A204.1 (cell line): ENCODE results near the gene PAXIP1.
"Not testable (repeated sequence)": the region's sequence is repeated elsewhere in the genome, so short reads cannot be mapped to it uniquely, and the experiment has no call there.

ENCODE experiments used
- FAIRE-seq: peaks from 2 replicates; lab custom pipeline; 2012; peaks lifted over from hg19 to GRCh38; lab: Jason Lieb, UNC

Gene PAXIP1

DNA sequence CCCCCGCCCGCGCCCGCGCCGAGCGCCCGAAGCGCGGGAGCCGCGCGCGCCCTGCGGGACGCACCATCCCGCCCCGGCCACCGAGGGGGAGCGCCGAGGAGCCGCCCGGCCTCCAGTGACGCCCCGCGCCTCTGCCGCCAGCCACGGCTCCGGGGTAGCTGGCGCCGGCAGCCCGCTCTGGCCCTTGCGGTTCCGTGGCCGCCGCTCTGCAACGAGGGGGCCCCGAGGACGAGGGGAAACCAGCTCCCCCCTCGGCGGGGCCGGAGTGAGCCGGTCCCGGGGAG, at the start of gene PAXIP1:
Gene PAXIP1 (minus strand): TSS at position 33 of the 284 bp plus-strand sequence. CDS start 195 bp downstream, outside the sequence.
- FAIRE-seq, result no peak

DNA sequence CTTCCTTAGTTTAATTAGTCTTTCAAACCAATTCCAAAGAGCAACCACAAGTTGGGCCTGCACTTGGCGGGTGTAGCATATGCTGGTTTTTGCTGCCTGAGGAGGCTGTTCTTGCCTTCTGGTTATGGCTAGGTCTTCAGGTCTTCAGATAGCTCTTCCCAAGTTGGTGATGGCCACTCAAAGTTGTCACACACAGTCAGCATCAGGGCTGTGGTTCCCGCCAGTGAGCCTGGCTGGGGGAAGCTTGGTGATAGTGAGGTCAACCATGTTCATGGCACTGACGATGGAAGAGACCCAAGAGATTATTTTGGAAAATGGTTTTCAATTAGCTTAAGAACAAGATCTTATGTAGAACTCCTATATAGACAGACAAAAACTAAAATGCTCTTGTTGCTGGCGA, 48.4 kb upstream of the PAXIP1 start:
- no peak for FAIRE-seq

GRCh38 chr7:155048006-155048405, 45.1 kb upstream of the PAXIP1 start:
- no peak for FAIRE-seq

DNA sequence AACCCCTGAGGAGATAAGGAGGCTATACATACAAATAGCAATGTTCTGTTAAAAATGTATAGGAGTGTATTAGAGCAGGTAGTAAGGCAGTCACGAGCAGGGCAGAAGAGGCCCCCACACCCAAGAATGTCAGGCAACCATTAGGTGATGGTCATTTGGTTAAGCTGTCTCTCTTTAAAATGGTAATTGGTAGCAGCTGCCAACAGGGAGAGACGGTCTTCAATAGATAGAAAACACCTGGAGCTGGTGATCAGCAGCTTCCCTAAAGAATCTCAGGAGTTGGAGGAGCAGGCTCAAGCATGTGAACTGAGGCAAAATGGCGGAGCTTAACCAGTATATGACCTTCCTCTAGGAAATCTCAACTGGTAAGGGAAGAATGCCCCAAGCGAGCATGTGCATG, 40.8 kb upstream of the PAXIP1 start:
- no peak for FAIRE-seq

DNA sequence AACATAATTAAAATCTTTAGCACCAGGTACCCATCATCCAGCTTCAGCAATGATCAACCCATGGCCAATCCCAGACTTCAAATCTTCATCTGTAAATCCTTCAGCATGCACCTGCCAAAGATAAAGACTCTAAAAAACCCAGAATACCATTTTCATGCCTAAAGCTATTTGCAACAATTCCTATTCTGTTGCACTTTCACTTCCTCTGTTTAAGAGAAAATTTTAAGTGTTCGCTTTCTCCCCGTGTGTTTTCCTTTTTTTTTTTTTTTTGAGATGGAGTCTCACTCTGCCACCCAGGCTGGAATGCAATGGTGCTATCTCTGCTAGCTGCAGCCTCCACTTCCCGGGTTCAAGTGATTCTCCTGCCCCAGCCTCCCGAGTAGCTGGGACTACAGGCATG, 35.4 kb upstream of the PAXIP1 start:
- FAIRE-seq, result no peak

GRCh38 chr7:155034495-155034894, 31.6 kb upstream of the PAXIP1 start:
- not testable (repeated sequence) for FAIRE-seq

GRCh38 chr7:155032978-155033377, 30.1 kb upstream of the PAXIP1 start:
- no peak for FAIRE-seq

GRCh38 chr7:155027879-155028278, 25.0 kb upstream of the PAXIP1 start:
- no peak for FAIRE-seq

GRCh38 chr7:155021699-155022145, 18.8 kb upstream of the PAXIP1 start:
- FAIRE-seq, result no peak

GRCh38 chr7:155020996-155021395, 18.1 kb upstream of the PAXIP1 start:
- FAIRE-seq, result no peak

DNA sequence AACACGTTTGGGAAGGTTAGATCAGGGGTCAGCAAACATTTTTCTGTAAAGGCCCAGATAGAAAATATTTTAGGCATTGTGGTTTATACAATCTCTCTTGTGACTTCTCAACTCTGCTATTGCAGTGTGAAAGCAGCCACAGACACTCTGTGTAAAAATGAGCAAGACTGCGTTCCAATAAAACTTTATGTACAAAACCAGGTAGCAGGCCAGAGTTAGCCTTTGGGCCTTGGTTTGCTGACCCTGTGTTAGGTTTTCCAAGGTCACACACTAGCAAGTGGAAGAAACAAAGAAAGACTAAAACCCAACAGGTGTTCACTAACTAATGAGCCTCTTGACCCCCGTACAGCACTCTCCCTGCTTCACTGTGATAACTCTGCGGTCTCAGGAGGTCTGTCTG, 14.9 kb upstream of the PAXIP1 start:
- FAIRE-seq, result no peak

DNA sequence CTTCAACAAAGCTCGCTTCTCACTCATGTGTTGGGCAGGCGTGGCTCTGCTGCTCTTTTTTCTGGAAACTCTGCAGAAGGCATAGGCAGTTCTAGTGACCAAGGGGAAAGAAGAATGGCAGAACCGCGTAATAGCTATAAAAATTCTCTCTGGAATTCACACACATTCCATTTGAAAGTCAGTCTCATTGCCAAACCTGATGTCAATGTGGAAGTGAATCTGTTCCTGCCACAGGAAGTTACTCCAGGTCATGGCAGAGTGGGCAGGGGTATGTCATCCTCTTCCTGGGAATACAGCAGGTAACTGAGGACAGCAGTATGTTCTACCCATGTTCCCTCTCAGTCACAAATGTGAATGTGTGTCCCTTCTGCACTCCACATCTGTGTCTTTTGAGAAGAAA, 8.2 kb upstream of the PAXIP1 start:
- FAIRE-seq, result no peak

DNA sequence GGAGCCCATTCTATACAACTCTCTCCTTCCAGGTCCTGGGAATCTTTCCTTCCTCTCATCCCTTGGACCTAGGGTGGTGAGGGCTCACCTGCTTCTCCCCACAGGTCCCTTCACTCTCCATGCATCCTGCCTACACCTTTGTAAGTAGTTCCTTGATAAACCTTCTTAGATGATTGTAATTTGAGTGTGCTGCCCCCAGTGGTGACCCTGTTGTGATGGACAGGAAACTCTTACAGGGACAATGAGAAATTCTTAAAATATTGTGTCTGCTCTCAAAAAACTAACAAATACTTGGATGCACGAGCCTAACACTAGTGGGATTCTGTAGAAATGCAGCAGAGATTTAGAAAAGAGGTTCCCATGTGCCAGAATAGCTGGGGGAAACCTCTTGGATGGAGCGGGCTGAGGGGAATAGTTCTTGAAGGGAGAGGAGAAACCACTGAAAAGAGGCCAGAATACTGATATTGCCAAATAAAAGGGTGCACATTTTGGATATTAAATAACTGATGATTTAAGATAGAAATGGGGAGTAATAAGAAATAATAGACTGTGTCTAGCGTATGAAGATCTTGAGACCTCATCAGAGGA, 6.7 kb upstream of the PAXIP1 start:
- FAIRE-seq, result no peak

GRCh38 chr7:155007947-155008346, 5.0 kb upstream of the PAXIP1 start:
- FAIRE-seq, result no peak

GRCh38 chr7:155003376-155004214, 671 bp upstream of the PAXIP1 start:
- no peak for FAIRE-seq

GRCh38 chr7:155002411-155003091, 373 bp downstream of the PAXIP1 start:
- no peak for FAIRE-seq

DNA sequence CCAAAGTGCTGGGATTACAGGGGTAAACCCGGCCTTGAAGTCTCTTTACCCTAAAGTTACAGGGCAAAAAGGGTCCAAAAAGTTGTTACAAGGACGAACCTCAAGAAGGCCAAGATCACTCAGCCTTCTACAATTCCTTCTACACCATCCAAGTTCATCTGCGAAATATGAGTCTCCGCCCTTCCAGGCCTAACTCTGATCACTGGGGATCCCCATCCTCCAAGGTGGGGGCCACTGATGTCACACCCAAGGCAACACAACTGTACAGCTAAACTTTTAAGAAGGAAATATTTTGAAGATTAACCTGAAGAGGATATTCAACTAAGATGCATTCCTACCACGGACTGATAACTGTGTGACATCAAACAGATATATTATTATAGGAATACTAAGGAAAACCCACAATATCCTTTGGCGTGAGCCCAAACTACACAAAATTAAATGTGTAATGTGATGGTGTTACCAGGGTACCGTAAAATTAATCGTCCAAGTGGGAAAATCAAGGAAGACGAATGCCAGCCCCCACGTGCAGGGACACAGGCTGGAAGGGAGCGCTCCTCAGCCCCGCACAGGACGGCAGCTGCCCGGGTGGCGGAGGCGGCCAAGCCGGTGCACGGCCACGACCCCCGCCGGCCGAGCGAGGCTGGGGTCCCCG, 1.0 kb downstream of the PAXIP1 start:
- no peak for FAIRE-seq

- no peak for FAIRE-seq
Observed at GRCh38 chr7:155000795-155001194, 2.1 kb downstream of the PAXIP1 start.

GRCh38 chr7:154998481-154998880, 4.4 kb downstream of the PAXIP1 start:
- FAIRE-seq, result no peak

DNA sequence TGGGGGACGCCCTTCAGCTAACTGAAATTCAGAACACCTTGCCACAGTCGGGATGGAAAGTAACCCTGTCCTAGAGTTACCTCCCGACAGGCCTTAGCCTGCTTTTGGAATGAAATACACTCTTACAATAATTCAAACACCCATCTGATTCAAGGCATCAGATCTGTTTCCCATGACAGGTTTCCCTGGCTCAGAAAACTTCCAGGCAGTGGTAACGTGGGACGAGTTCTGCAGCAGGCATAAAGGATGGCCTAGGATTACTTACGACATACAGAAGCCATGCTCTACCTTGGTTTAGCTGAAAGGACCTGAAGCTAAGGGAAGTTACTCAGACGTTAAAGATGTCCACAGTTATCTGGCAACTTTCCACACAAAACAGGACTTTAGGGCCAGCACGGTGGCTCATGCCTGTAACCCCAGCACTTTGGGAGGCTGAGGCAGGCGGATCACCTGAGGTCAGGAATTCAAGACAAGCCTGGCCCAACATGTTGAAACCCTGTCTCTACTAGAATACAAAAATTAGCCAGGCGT, 5.0 kb downstream of the PAXIP1 start:
- no peak for FAIRE-seq

DNA sequence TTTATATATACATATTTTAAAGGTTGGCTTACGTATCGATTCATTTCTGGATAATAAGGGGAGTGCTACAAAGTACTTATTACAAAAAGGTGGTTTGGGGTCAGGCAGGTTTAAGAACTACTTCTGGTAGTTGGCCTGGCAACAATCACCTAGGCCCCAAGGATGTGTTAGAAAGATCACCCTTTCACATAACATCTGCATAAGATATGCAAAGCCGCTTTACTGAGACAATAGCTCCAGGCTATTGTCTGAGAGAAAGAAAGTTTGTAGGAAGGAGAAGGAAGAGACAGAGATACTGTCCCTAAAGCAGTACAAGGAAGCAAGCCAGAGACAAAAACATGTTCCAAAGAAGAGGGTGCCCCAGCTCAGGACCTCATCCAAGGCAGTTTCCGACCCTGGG, 6.2 kb downstream of the PAXIP1 start:
- FAIRE-seq, result no peak

DNA sequence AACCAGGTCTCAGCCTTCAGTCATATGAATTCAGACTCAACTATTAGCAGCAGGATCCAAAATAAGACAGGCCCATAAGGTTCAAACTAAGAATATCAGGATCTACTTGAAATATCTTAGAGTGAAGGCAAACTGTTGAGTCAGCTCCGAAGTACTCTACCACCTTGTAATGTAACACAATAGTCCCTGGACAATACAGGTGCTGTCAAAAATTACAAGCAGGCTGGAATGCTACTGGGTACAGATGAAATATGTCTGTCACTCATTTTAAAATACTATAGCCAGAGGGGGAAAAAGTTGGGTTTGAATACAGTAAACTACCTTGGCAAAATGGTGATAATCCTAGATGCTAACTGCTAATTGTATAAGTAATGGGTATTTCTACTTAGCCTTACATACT, 6.8 kb downstream of the PAXIP1 start:
- no peak for FAIRE-seq

GRCh38 chr7:154994996-154995395, 7.9 kb downstream of the PAXIP1 start:
- FAIRE-seq, result no peak
